Stimulated activated CD8-positive, alpha-beta memory T cell treated with anti-CD3 and anti-CD28 coated beads, Interleukin-4, amount 100 ng/mL, for 4 hours (primary cell): ENCODE data around the gene KRTAP4-8.
"Not testable (repeated sequence)": the region's sequence is repeated elsewhere in the genome, so short reads cannot be mapped to it uniquely, and the experiment has no call there.

Experiments
- DNase-seq, 2 donors: peaks; one replicate each; pipeline ENCODE4 v3.0.0-alpha.2; 2020; ENCODE audit warnings: low read depth in 2 of 2, low spot score in 1 of 2

KRTAP4-8 gene

GRCh38 chr17:41065829-41066624, 31.9 kb downstream of the KRTAP4-8 start, which contains the start of gene KRTAP2-4:
TSS of gene KRTAP2-4 (minus strand) at chr17:41065879. CDS start at chr17:41065845, 34 bp downstream.
- DNase-seq: no peak

GRCh38 chr17:41065016-41065689, 32.8 kb downstream of the KRTAP4-8 start:
- not testable (repeated sequence) for DNase-seq

GRCh38 chr17:41064301-41064700, 33.6 kb downstream of the KRTAP4-8 start:
- DNase-seq: no peak

- DNase-seq: no peak
Observed at GRCh38 chr17:41063449-41063848, 34.5 kb downstream of the KRTAP4-8 start.

- no peak for DNase-seq
Observed at GRCh38 chr17:41061964-41062363, 36.0 kb downstream of the KRTAP4-8 start.

GRCh38 chr17:41060052-41060604, 37.8 kb downstream of the KRTAP4-8 start, which contains the start of gene KRTAP2-3:
TSS of gene KRTAP2-3 (minus strand) at chr17:41060114. CDS start at chr17:41060050, 64 bp downstream.
- DNase-seq: no peak

- DNase-seq: not testable (repeated sequence)
Observed at GRCh38 chr17:41059276-41060051, 38.5 kb downstream of the KRTAP4-8 start.

- no peak for DNase-seq
Observed at GRCh38 chr17:41058741-41059140, 39.2 kb downstream of the KRTAP4-8 start.

- no peak for DNase-seq
Observed at GRCh38 chr17:41057547-41057946, 40.4 kb downstream of the KRTAP4-8 start.

- not testable (repeated sequence) for DNase-seq
Observed at GRCh38 chr17:41055130-41055529, 42.8 kb downstream of the KRTAP4-8 start, which contains the start of gene KRTAP2-2. TSS of gene KRTAP2-2 (minus strand) at chr17:41055230. CDS start at chr17:41055211, 19 bp downstream.

- DNase-seq: not testable (repeated sequence)
Observed at GRCh38 chr17:41054556-41054955, 43.4 kb downstream of the KRTAP4-8 start.

GRCh38 chr17:41054025-41054424, 43.9 kb downstream of the KRTAP4-8 start:
- DNase-seq: no peak

- no peak for DNase-seq
Observed at GRCh38 chr17:41052566-41052965, 45.4 kb downstream of the KRTAP4-8 start.

- no peak for DNase-seq
Observed at GRCh38 chr17:41049110-41049509, 48.8 kb downstream of the KRTAP4-8 start.

GRCh38 chr17:41048441-41048840, 49.5 kb downstream of the KRTAP4-8 start:
- no peak for DNase-seq
